Fibroblast of peridontal ligament (primary cell): ENCODE measurements around the gene LRCOL1.

Source experiments
- DNase-seq: peaks from one replicate; pipeline ENCODE4 v3.0.0-alpha.2; 2010; ENCODE audit errors: extremely low read depth

Gene LRCOL1

GRCh38 chr12:132566516-132567131 is 43.8 kb downstream of the LRCOL1 start:
- DNase-seq = no peak

GRCh38 chr12:132565365-132565764 is 45.0 kb downstream of the LRCOL1 start:
- no peak for DNase-seq

GRCh38 chr12:132563911-132564310 is 46.5 kb downstream of the LRCOL1 start:
- no peak for DNase-seq

GRCh38 chr12:132562489-132563021 is 47.8 kb downstream of the LRCOL1 start:
- DNase-seq = no peak

GRCh38 chr12:132561427-132562156 is 48.8 kb downstream of the LRCOL1 start:
- no peak for DNase-seq

- peak; percentile 25 for DNase-seq
Measured at GRCh38 chr12:132560614-132561426, 49.6 kb downstream of the LRCOL1 start.

- DNase-seq = no peak
Measured at GRCh38 chr12:132560364-132560613, 50.1 kb downstream of the LRCOL1 start.

- DNase-seq = peak; percentile 10
Measured at GRCh38 chr12:132559652-132560363, 50.6 kb downstream of the LRCOL1 start.

- DNase-seq = no peak
Measured at GRCh38 chr12:132558861-132559623, 51.3 kb downstream of the LRCOL1 start.

- DNase-seq = no peak
Measured at GRCh38 chr12:132558042-132558856, 52.1 kb downstream of the LRCOL1 start.

GRCh38 chr12:132557291-132558015 is 52.9 kb downstream of the LRCOL1 start:
- DNase-seq = no peak

GRCh38 chr12:132556801-132557200 is 53.6 kb downstream of the LRCOL1 start:
- no peak for DNase-seq

- no peak for DNase-seq
Measured at GRCh38 chr12:132556216-132556615, 54.2 kb downstream of the LRCOL1 start.

GRCh38 chr12:132555686-132556085 is 54.7 kb downstream of the LRCOL1 start:
- DNase-seq = no peak

GRCh38 chr12:132554845-132555630 is 55.3 kb downstream of the LRCOL1 start:
- DNase-seq = no peak
